CD4-positive, alpha-beta T cell treated with Interleukin-10 for 1 hour (primary cell): ENCODE measurements around the gene CCDC102B.
"Not testable (repeated sequence)": the region's sequence is repeated elsewhere in the genome, so short reads cannot be mapped to it uniquely, and the experiment has no call there.

Experiments
- DNase-seq: peaks from one replicate; pipeline ENCODE4 v3.0.0-alpha.2; 2020

Gene CCDC102B

DNA sequence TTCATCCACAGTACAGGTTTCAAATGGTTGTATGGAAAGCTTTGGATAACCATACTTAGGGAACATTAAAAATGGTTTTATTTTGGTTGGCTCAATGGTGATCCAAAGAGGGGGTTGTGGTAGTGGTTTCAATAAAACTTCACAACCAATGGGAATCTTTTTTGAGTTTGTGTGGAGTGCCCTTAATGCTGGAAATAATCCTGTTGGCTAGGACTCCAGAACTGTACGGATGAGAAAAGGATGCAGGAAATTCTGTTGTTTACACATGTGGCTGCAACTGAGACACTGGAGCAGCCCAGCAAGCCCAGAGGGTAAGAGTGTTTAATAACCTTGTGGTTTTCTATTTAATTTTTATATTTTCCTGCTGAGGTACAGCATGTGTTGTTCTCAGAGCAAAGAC, at the start of gene CCDC102B:
Gene CCDC102B, plus strand, starts transcription at position 210 of the 400 bp plus-strand sequence. CDS start 38,684 bp downstream, outside the sequence.
- DNase-seq: no peak

GRCh38 chr18:68757126-68757525, 40.8 kb upstream of the CCDC102B start:
- no peak for DNase-seq

GRCh38 chr18:68759308-68759707, 38.6 kb upstream of the CCDC102B start:
- no peak for DNase-seq

- DNase-seq: no peak
Observed at GRCh38 chr18:68763083-68763482, 34.8 kb upstream of the CCDC102B start.

- DNase-seq: no peak
Observed at GRCh38 chr18:68764016-68764415, 33.9 kb upstream of the CCDC102B start.

DNA sequence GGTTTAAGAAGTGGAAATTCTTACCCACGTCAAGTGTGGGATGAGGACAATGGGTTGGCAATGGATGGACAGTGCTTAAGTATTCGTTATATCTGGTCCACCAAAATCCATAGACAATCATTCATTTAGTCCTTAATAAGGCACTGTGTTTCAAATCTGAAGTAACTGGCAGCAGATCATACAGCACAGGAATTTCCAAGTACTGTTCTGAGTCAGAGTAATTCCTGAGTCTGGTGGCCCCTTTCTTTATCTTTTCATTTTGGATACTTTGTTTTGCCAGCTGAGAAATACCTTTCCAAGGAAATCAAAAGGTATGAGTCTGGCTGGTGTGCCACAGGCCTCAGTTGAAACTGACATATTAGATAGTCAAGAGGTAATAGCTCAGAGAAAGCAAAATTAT, 31.4 kb upstream of the CCDC102B start:
- no peak for DNase-seq

DNA sequence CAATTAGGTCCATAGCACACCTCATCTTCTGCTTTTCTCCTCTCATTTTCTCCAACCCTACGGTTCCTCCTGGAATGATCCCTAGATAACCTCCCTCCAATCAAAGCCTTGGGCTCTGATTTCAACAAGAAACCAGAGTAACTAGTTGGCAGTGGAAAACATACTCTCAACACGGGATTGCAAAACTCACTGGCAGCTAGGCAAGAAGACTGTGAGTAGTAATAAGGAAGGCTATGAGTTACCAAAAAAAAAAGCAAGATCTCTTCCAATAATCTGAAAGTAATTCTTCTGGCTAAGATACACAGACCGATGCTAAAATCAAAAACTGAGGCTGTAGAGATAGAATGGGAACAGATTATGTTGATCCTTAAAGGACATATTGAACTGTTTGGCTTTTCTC, 28.4 kb upstream of the CCDC102B start:
- DNase-seq: no peak

GRCh38 chr18:68772268-68772667, 25.6 kb upstream of the CCDC102B start:
- DNase-seq: no peak

- no peak for DNase-seq
Observed at GRCh38 chr18:68778280-68778886, 19.5 kb upstream of the CCDC102B start.

DNA sequence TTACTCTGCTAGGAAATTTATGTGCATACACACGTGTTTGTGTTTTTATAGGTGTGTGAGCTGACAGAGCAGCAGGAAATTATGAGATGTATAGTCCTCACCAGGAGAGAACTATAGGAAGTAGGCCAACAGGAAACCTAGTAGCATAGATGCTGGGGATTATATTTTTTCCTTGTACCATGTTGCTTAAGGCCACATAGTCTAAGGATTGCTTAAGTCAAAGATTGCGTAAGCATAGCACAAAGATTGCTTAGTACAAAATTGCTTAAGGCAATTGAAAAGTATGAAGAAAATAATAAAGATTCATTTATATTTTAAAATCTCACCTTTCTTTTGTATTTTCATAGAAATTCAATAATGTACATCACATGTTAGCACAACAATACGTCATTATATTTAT, 18.7 kb upstream of the CCDC102B start:
- no peak for DNase-seq

DNA sequence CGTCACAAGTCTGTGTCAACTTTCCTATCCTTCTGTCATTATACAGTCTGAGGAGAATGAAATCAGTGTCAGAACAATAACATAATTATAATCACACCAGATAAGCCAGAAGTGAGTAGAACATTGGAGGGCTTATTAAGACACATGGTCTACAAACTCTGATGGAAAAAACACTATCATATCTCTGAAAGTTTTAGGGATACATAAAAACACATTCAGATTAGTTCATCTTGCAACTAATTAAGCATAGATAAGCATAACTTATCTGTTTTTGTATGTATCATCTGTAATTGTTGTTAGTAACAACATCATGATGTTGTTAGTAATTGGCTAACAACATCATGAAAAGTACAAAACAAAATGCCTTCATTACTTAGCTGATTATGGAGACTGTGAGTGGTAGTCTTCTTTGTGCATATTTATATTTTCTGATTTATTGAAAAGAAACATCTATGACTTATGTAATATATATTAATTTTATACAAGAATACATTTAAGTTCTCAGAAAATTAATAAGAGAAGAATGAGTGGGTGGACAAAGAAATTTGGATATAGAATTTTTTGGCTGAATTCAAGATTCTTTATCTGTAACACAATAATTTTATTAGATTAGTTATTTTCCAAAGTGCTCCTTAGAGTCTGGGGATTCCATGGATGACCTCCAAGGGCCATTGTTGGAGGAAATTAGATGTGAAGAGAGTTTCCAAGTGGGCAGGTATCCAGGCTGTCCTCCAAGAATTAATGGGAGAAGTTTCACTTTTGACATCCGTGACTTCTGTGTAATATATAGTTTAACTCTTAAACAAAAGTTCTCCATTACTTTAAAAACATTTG, 16.9 kb upstream of the CCDC102B start:
- no peak for DNase-seq

GRCh38 chr18:68783506-68783905, 14.4 kb upstream of the CCDC102B start:
- no peak for DNase-seq

DNA sequence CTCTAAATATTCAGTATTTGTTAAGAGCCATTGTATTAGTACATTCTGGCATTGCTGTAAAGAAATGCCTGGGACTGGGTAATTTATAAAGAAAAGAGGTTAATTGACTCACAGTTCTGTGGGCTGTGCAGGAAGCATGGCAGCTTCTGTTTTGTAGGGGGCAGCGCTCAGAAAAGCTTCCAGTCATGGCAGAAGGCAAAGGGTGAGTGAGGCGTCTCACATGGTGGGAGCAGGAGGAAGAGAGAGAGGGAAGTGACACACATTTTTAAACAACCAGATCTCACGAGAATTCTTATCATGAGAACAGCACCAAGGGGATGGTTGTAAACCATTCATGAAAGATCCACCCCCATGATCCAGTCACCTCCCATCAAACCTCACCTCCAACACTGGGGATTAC, 13.8 kb upstream of the CCDC102B start:
- no peak for DNase-seq

DNA sequence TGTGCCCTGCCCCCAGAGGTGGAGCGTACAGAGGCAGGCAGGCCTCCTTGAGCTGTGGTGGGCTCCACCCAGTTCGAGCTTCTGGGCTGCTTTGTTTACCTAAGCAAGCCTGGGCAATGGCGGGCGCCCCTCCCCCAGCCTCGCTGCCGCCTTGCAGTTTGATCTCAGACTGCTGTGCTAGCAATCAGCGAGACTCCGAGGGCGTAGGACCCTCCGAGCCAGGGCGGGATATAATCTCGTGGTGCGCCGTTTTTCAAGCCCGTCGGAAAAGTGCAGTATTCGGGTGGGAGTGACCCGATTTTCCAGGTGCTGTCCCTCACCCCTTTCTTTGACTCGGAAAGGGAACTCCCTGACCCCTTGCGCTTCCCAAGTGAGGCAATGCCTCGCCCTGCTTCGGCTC, 7.6 kb upstream of the CCDC102B start:
- not testable (repeated sequence) for DNase-seq

DNA sequence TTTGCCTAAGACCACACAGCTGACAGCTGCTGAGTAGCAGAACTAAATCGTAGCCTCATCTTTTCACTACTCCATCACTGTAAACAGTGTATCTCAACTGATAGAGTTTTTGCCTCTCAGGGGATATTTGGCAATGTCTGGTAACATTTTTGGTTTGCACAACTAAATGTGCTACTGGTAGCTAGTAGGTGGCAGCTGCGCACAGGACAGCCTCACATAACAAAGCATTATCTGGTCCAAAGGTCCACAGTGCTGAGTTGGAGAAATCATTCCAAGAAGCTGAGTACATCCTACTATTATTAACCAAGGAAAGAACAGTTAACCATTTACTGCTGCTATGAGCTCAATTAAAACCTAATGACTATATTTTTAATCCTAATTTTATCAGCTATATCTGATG, 6.1 kb upstream of the CCDC102B start:
- DNase-seq: no peak

GRCh38 chr18:68793951-68794350, 3.9 kb upstream of the CCDC102B start:
- DNase-seq: no peak

- DNase-seq: no peak
Observed at GRCh38 chr18:68796936-68797690, 767 bp upstream of the CCDC102B start.

GRCh38 chr18:68800075-68800474, 2.2 kb downstream of the CCDC102B start:
- DNase-seq: no peak

DNA sequence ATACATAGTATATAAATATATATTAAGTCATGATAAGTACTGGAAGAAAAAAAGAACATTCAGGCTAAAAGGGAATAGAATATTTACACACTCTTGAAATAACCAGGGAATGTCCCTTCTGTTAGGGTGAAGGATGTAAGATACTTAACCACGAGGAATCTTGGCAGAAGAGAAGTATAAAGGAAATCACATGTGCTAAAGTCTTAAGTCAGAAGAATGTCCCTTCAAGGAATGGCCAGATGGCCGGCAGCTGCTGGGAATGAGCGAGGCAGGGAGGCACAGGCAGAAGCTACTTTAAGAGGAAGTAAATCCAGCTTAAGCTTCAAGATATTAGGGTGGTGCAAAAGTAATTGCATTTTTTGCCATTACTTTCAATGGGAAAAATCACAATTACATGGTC, 5.5 kb downstream of the CCDC102B start:
- DNase-seq: no peak

GRCh38 chr18:68817584-68817983, 19.7 kb downstream of the CCDC102B start:
- DNase-seq: no peak

- no peak for DNase-seq
Observed at GRCh38 chr18:68818584-68818983, 20.7 kb downstream of the CCDC102B start.

DNA sequence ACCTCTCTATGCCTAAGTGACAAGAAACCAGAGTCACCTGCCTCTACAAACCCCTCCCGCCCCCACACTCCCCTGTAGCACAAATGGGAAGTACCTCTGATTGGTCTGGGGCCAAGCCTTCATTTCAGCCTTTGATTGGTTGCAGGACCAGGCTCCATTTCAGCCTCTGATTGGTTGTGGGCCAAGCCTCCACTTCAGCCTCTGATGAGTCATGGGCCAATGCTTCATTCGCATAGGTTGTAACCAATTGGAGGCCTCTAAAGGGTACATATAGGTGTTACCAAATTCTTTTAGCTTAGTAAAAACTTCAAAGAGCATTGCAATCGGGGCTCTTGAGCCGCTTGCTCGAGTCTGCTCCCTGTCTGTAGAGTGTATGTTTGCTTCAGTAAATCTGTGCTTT, 25.0 kb downstream of the CCDC102B start:
- DNase-seq: no peak

DNA sequence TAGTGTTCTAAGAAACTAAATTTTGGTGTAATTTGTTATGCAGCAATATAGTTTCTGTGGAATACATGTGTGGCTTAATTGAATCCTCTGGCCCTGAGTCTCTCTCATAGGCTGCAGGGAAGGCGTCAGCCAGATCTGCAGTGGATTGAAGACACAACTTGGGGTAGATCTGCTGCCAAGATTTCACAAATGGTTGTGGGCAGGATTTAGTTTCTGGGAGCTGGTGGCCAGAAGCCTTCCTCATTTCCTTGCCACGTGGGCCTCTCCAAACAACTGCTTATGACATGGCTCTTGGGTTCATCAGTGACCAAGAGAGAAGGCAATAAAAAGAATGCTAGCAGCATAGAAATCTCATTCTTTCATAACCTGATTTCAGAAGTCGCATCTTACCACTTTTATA, 28.2 kb downstream of the CCDC102B start:
- no peak for DNase-seq
